ENCODE measurements around the gene VPS50. TPM values are rescaled to one million over a fixed set of nuclear protein-coding genes. Genes with fewer than 3 reads are reported as not detected.
A peak's percentile ranks its signal among the peaks of the same experiment; 100 is the strongest.

Gene VPS50
- total RNA-seq, 1 experiment from 2014 or later = 15.1 TPM

- Histone ChIP-seq H3K9me3 (ENCODE audit: control insufficient read depth in 1 of 2, insufficient read depth in 1 of 2, low read depth in 1 of 2, low read length in 2 of 2) (no peaks in the 10 kb centered on the region), H3K4me2 (ENCODE audit: low read length) (peak overlapping the region; percentile 4; the same call in 1 of the 2 replicates), H2AFZ (ENCODE audit: low read depth, low read length, poor library complexity, severe bottlenecking) (peak overlapping the region; percentile 79), H3K9ac (ENCODE audit: low read length) (no peak overlapping the region), H3K4me3 (replicated peaks in 1 of 2; ENCODE audit: low read depth in 1 of 2, low read length in 2 of 2) (no peak overlapping the region), H3K27me3 (ENCODE audit: insufficient read depth, low read length) (no peaks in the 10 kb centered on the region), H3K4me1 (ENCODE audit: control insufficient read depth in 1 of 2, insufficient read depth in 2 of 2, low read length in 2 of 2) (peaks cover 4 to 14% of the 10 kb centered on the region in 2 experiments; a peak in 3 of 4 replicates), H3K27ac (ENCODE audit: low read depth, low read length) (no peak overlapping the region), H3K36me3 (ENCODE audit: control insufficient read depth in 1 of 2, insufficient read depth in 2 of 2, low read length in 2 of 2) (no peaks in the 10 kb centered on the region), H3K9me2 (ENCODE audit: insufficient read depth) (no peaks in the 10 kb centered on the region), H3K79me2 (ENCODE audit: insufficient read depth, low read length) (no peaks in the 10 kb centered on the region), H4K20me1 (ENCODE audit: insufficient read depth) (no peaks in the 10 kb centered on the region)
- ChIA-PET POLR2A (no interaction called here), RAD21 (ENCODE audit: low non-redundant PET in 1 of 2, low total read pairs in 2 of 2, uncharacterized antibody in 2 of 2, unreplicated experiment in 2 of 2) (no interaction called here), CTCF (interaction anchor here (1.4 kb wide), 1 partner anchor 134 kb away, joined by 3 read pairs; no protein-coding TSS in a partner anchor)
- intact Hi-C loops (cut with micrococcal nuclease) = loop anchor here (1.0 to 5.0 kb wide), 3 partner anchors 51 to 606 kb away; no protein-coding TSS in a partner anchor
- DNase-seq (ENCODE audit: low read depth, low spot score) (peak; percentile 50), ATAC-seq (no peak)
- peak; percentile 67 for TF ChIP-seq RAD21 (IDR thresholded peaks at IDR 0.05; ENCODE audit: low read depth)
- peak; percentile 8; the same call in 1 of the 2 replicates for TF ChIP-seq SRF (IDR thresholded peaks at IDR 0.05; ENCODE audit: low read depth)
- TF ChIP-seq POLR2AphosphoS5 (IDR thresholded peaks at IDR 0.05; ENCODE audit: low read depth, low read length) = no peak
- peak; percentile 32; the same call in 1 of the 2 replicates for TF ChIP-seq CEBPB (IDR thresholded peaks at IDR 0.05; ENCODE audit: low read depth)
- TF ChIP-seq POLR2A (IDR thresholded peaks at IDR 0.05; ENCODE audit: borderline replicate concordance, extremely low read depth, insufficient read depth, insufficient read length) = no peak
- TF ChIP-seq JUND (IDR thresholded peaks at IDR 0.05) = peak; percentile 2; the same call in 1 of the 2 replicates
- no peak for TF ChIP-seq YY1 (IDR thresholded peaks at IDR 0.05; ENCODE audit: extremely low read depth, insufficient replicate concordance, low read depth, low read length)
- no peak for TF ChIP-seq EZH2 (IDR thresholded peaks at IDR 0.05)
- TF ChIP-seq CTCF (IDR thresholded peaks at IDR 0.05 in 2 of 3, conservative IDR thresholded peaks at IDR 0.05 in 1 of 3; ENCODE audit: borderline replicate concordance in 1 of 3, insufficient read depth in 1 of 3, low read depth in 2 of 3, low read length in 2 of 3) = peak; percentile 55 to 74 (median 59); a peak in 5 of 6 replicates
- TF ChIP-seq CBX3 (IDR thresholded peaks at IDR 0.05; ENCODE audit: low read depth) = no peak
- BruUV-seq (replicated peaks) = no TSS peak
Measured at GRCh38 chr7:93228302-93228701, 3.9 kb upstream of the VPS50 start.
